Chondrocyte (in vitro differentiated cells): ENCODE results near the gene INPP4B. TPM values are rescaled to one million over a fixed set of nuclear protein-coding genes. Genes with fewer than 3 reads are reported as not detected.
"Not testable (repeated sequence)": the region's sequence is repeated elsewhere in the genome, so short reads cannot be mapped to it uniquely, and the experiment has no call there.

Experiments
- DNase-seq: peaks from one replicate; pipeline ENCODE4 v3.0.0; 2021; ENCODE audit warnings: mixed read lengths, low spot score
- H3K27ac Mint-ChIP-seq: one replicate; pipeline ENCODE4 v1.8.0; 2021; ENCODE audit warnings: mild to moderate bottlenecking, moderate library complexity, mixed read lengths; ENCODE audit not compliant: unreplicated experiment
- H3K27me3 Mint-ChIP-seq: 2 replicates; pipeline ENCODE4 v1.8.0; 2021; ENCODE audit warnings: low read depth, mixed read lengths
- H3K36me3 Mint-ChIP-seq: 2 replicates; pipeline ENCODE4 v1.8.0; 2021; ENCODE audit warnings: low read depth, mixed read lengths
- H3K4me1 Mint-ChIP-seq: 2 replicates; pipeline ENCODE4 v1.8.0; 2021; ENCODE audit warnings: low read depth, mild to moderate bottlenecking, mixed read lengths
- H3K4me3 Mint-ChIP-seq: one replicate; pipeline ENCODE4 v1.8.0; 2021; ENCODE audit warnings: mild to moderate bottlenecking, moderate library complexity, mixed read lengths; ENCODE audit not compliant: unreplicated experiment
- H3K9me3 Mint-ChIP-seq: 2 replicates; pipeline ENCODE4 v1.8.0; 2021; ENCODE audit warnings: low read depth, mixed read lengths
- total RNA-seq: library from RNA; stranded (reverse); gene quantifications from 3 replicates; pipeline ENCODE4 v1.2.1, GENCODE V29; 2021
- TF ChIP-seq, protein P1 (sequence below): fragments of 200-600 bp; sonication (generic); IDR thresholded peaks from 2 replicates; pipeline ENCODE4 v1.5.0; 2021; ENCODE audit warnings: antibody characterized with exemption, mild to moderate bottlenecking, moderate library complexity

Gene INPP4B
- total RNA-seq, 1 donor from 2014 or later, result 30.0 TPM

DNA sequence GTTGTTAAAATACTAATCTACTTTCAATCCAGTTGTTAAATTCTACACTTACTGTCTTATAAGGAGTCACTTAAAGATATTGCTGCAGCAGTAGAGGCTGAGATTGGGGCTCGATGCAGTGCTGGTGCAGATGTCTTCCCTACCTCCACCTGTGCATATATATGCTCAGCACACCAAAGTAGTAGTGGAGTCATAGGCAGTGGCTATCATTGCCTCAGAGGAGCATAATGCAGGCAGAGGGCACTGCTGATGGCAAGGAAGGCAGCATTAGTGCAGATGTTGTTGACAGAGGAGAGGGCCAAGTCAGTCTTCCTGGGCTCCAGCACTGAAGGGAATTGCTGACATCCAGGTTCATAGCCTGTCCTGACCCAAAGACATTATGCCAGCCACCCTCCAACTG is 35.1 kb downstream of the INPP4B start:
- TF ChIP-seq, protein P1, sequence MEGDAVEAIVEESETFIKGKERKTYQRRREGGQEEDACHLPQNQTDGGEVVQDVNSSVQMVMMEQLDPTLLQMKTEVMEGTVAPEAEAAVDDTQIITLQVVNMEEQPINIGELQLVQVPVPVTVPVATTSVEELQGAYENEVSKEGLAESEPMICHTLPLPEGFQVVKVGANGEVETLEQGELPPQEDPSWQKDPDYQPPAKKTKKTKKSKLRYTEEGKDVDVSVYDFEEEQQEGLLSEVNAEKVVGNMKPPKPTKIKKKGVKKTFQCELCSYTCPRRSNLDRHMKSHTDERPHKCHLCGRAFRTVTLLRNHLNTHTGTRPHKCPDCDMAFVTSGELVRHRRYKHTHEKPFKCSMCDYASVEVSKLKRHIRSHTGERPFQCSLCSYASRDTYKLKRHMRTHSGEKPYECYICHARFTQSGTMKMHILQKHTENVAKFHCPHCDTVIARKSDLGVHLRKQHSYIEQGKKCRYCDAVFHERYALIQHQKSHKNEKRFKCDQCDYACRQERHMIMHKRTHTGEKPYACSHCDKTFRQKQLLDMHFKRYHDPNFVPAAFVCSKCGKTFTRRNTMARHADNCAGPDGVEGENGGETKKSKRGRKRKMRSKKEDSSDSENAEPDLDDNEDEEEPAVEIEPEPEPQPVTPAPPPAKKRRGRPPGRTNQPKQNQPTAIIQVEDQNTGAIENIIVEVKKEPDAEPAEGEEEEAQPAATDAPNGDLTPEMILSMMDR, result no peak
- H3K9me3 Mint-ChIP-seq, result no peaks in the 10 kb centered on the region
- H3K27me3 Mint-ChIP-seq, result no peaks in the 10 kb centered on the region

DNA sequence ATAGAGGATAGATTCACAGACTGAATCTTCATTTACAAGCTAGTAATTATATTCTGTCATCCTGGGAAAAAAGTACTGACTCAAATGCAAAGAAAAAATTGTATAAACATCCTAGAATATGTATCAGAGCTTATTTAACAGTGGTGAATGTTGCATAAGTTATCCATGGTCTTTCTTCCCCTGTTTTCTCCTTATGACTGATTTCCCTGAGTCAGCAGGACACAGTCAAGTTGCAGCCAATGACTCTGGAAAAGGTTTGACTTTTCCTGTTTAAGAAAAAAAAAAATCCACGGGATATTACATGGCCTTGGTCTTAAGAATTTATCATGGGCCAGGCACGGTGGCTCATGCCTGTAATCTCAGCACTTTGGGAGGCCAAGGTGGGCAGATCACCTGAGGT is 36.5 kb downstream of the INPP4B start:
- no peaks in the 10 kb centered on the region for H3K27me3 Mint-ChIP-seq
- no peak for DNase-seq
- TF ChIP-seq, protein P1, result no peak
- no peak overlapping the region for H3K4me3 Mint-ChIP-seq
- H3K9me3 Mint-ChIP-seq, result no peaks in the 10 kb centered on the region
- no peak overlapping the region for H3K27ac Mint-ChIP-seq
- peaks cover 5% of the 10 kb centered on the region for H3K4me1 Mint-ChIP-seq
- H3K36me3 Mint-ChIP-seq, result no peaks in the 10 kb centered on the region

More for the DNA sequence above, 35.1 kb downstream of the INPP4B start:
- no peak for DNase-seq
- Mint-ChIP-seq H3K4me1 (peaks cover 18% of the 10 kb centered on the region), H3K36me3 (no peaks in the 10 kb centered on the region), H3K4me3 (no peak overlapping the region), H3K27ac (no peak overlapping the region)

DNA sequence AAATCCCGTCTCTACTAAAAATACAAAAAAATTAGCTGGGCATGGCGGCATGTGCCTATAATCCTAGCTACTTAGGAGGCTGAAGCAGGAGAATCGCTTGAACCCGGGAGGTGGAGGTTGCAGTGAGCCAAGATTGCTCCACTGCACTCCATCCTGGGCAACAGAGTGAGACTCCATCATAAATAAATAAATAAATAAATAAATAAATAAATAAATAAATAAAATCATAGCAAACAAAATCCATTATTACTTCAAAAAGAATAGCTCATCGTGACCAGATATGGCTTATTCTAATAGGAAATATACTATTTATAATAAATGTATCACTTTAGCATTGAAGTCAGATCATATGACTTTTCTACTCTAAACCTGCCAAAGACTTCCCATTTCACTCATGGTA is 42.2 kb downstream of the INPP4B start:
- not testable (repeated sequence) for H3K9me3 Mint-ChIP-seq

DNA sequence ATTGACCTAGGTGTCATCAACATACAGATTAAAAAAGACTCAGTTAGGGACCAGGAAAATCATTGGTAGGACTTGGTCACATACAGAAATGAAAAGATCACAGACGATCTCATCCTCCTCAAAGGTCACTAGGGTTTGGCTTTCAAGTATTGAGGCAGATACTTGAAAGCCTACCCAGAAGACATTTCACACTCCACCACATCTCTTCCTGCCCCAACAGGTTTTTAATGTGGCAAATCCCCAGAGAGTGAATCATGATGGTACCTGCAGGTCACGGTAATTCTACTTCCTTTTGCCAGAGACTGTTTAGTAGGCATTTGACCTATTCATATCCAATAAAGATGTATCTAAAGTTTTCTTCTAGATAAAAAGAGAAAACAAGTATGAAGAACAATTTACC is 44.1 kb downstream of the INPP4B start:
- Mint-ChIP-seq H3K4me3 (no peak overlapping the region), H3K36me3 (peaks cover 3% of the 10 kb centered on the region), H3K9me3 (no peaks in the 10 kb centered on the region), H3K27ac (no peak overlapping the region), H3K27me3 (no peaks in the 10 kb centered on the region), H3K4me1 (no peaks in the 10 kb centered on the region)
- no peak for DNase-seq
- TF ChIP-seq, protein P1, result no peak

More for the DNA sequence above, 42.2 kb downstream of the INPP4B start:
- not testable (repeated sequence) for H3K27ac Mint-ChIP-seq, DNase-seq, H3K27me3 Mint-ChIP-seq, H3K36me3 Mint-ChIP-seq, H3K4me3 Mint-ChIP-seq, H3K4me1 Mint-ChIP-seq

DNA sequence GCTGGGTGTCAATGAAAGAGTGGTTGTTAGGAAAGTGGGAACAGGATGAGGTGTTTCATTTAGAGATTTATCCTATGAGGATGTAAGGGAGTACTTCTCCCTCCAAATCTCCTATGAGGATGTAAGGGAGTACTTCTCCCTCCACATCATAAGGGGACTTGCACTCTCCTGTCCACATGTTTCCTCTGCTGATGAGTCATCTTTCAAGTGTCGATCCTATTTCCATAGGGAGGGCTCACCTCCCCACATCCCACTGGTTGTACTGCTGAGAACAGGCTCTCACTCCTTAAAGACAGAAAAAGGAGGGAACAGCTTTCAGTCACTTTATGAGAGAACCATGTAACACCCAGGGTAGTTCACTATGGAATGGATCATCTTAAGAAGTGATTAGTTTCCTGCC is 65.0 kb downstream of the INPP4B start:
- TF ChIP-seq, protein P1, result no peak
- Mint-ChIP-seq H3K4me3 (no peak overlapping the region), H3K9me3 (no peaks in the 10 kb centered on the region), H3K27ac (no peak overlapping the region), H3K36me3 (peaks cover 2% of the 10 kb centered on the region), H3K27me3 (no peaks in the 10 kb centered on the region), H3K4me1 (no peaks in the 10 kb centered on the region)
- no peak for DNase-seq

DNA sequence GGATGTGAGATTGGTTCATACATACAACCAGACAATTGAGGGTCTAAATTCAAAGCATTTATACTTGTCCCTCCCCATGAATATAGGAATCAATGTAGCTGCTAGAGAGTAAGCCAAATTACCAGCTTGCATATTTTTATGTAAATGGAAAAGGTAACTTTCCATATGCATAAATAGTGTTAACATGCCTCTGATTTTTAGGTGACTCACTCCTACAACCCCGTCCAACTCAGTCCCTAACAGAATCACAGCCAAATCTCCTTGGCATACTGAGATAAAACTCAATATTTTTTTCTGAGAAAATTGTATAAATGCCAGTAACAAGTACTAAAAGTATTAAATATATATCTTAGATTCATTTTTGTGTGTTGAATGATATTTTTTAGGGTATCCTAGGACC is 67.2 kb downstream of the INPP4B start:
- DNase-seq, result no peak
- no peak overlapping the region for H3K27ac Mint-ChIP-seq
- no peaks in the 10 kb centered on the region for H3K4me1 Mint-ChIP-seq
- no peaks in the 10 kb centered on the region for H3K9me3 Mint-ChIP-seq
- TF ChIP-seq, protein P1, result no peak
- peaks cover 2% of the 10 kb centered on the region for H3K36me3 Mint-ChIP-seq
- H3K4me3 Mint-ChIP-seq, result no peak overlapping the region
- H3K27me3 Mint-ChIP-seq, result no peaks in the 10 kb centered on the region
